Urinary bladder (tissue), 4 donors: Measurements from ENCODE around the gene IRAK2. TPM values are rescaled to one million over a fixed set of nuclear protein-coding genes. Genes with fewer than 3 reads are reported as not detected.

Experiments
- DNase-seq: peaks from one replicate; pipeline ENCODE4 v3.0.0-alpha.2; 2015; ENCODE audit errors: extremely low spot score
- H3K27ac ChIP-seq: one replicate; pipeline ENCODE4 v1.5.1; 2013; ENCODE audit warnings: low read depth, mild to moderate bottlenecking, moderate library complexity
- H3K36me3 ChIP-seq: one replicate; pipeline ENCODE4 v1.6.1; 2013; ENCODE audit warnings: mild to moderate bottlenecking, moderate library complexity; ENCODE audit not compliant: insufficient read depth
- H3K4me1 ChIP-seq: one replicate; pipeline ENCODE4 v1.6.1; 2013; ENCODE audit warnings: mild to moderate bottlenecking, moderate library complexity; ENCODE audit not compliant: insufficient read depth
- H3K4me3 ChIP-seq: one replicate; pipeline ENCODE4 v1.5.1; 2013; ENCODE audit warnings: low read depth, low read length
- WGBS: extraction: QIAGEN DNeasy Blood & Tissue Kit; methylation state at CpG from one replicate; pipeline ENCODE4 v1.1.7; 2013; 5-methylcytosine and 5-hydroxymethylcytosine counted together
- polyA plus RNA-seq: library from polyadenylated mRNA; stranded (reverse); fragments of 200-250 nt; gene quantifications from one replicate; pipeline ENCODE4 v1.2.3, GENCODE V29; 2013
- small RNA-seq: library from RNA; depleted of rRNA; stranded (forward); fragments of <200 nt; gene quantifications from one replicate; pipeline ENCODE3, GENCODE V24; 2014
- total RNA-seq: library from RNA; depleted of rRNA; stranded (reverse); fragments of >200 nt; gene quantifications from one replicate; pipeline ENCODE4 v1.2.3, GENCODE V29; 2014
- donor health status: healthy with polysubstance abuse.
- donor health status: healthy.

IRAK2 gene
- total and polyA plus RNA-seq, 2 donors, result 2.9 to 4.1 TPM

- no peak for DNase-seq
- Histone ChIP-seq H3K4me1 (no peaks in the 10 kb centered on the region), H3K36me3 (no peaks in the 10 kb centered on the region), H3K4me3 (no peak overlapping the region), H3K27ac (no peak overlapping the region)
- whole genome bisulfite sequencing, result 92% methylated on average over 12 of the region's 12 CpGs
Measured at GRCh38 chr3:10287936-10288574, 123.3 kb downstream of the IRAK2 start.

GRCh38 chr3:10288575-10288960 is 123.8 kb downstream of the IRAK2 start:
- H3K36me3 ChIP-seq, result no peaks in the 10 kb centered on the region
- 96% methylated on average over 11 of the region's 11 CpGs for WGBS
- H3K4me1 ChIP-seq, result no peaks in the 10 kb centered on the region
- DNase-seq, result no peak
- H3K27ac ChIP-seq, result no peak overlapping the region
- no peak overlapping the region for H3K4me3 ChIP-seq

- H3K4me3 ChIP-seq, result no peak overlapping the region
- H3K27ac ChIP-seq, result no peak overlapping the region
- H3K4me1 ChIP-seq, result no peaks in the 10 kb centered on the region
- H3K36me3 ChIP-seq, result no peaks in the 10 kb centered on the region
- no peak for DNase-seq
- 87% methylated on average over 9 of the region's 9 CpGs for WGBS
Measured at GRCh38 chr3:10289077-10289476, 124.4 kb downstream of the IRAK2 start.

- no peaks in the 10 kb centered on the region for H3K4me1 ChIP-seq
- DNase-seq, result no peak
- H3K36me3 ChIP-seq, result no peaks in the 10 kb centered on the region
- no peak overlapping the region for H3K4me3 ChIP-seq
- WGBS, result 84% methylated on average over 9 of the region's 9 CpGs
- H3K27ac ChIP-seq, result no peak overlapping the region
Measured at GRCh38 chr3:10289787-10290355, 125.2 kb downstream of the IRAK2 start.

GRCh38 chr3:10290481-10291176 is 125.9 kb downstream of the IRAK2 start:
- DNase-seq, result no peak
- Histone ChIP-seq H3K4me3 (no peak overlapping the region), H3K27ac (no peak overlapping the region), H3K4me1 (no peaks in the 10 kb centered on the region), H3K36me3 (no peaks in the 10 kb centered on the region)
- WGBS, result 60% methylated on average over 18 of the region's 18 CpGs

GRCh38 chr3:10291641-10292040 is 126.9 kb downstream of the IRAK2 start:
- no peak overlapping the region for H3K27ac ChIP-seq
- H3K4me3 ChIP-seq, result no peak overlapping the region
- peaks cover 2% of the 10 kb centered on the region for H3K36me3 ChIP-seq
- no peak for DNase-seq
- no peaks in the 10 kb centered on the region for H3K4me1 ChIP-seq
- 94% methylated on average over 6 of the region's 6 CpGs for WGBS

- Histone ChIP-seq H3K4me1 (no peaks in the 10 kb centered on the region), H3K36me3 (peaks cover 3% of the 10 kb centered on the region), H3K27ac (no peak within 1 kb of the TSS), H3K4me3 (no peak within 1 kb of the TSS)
- DNase-seq, result no peak
- whole genome bisulfite sequencing, result 64% methylated on average over 12 of the region's 12 CpGs
Measured at GRCh38 chr3:10292505-10293419, 128.0 kb downstream of the IRAK2 start, which contains the start of gene GHRL. GHRL (minus strand) TSS chr3:10292947; CDS start chr3:10290180, 2,767 bp downstream.

Small RNA genes lying within 50 kb of the gene (small RNA-seq; reads per million reads assigned to genes)
- not detected for gene RF02126

Other genes starting within 250 kb of the IRAK2 start
- 24.7 TPM for gene IL17RC, start 247.8 kb upstream of the IRAK2 start, total RNA-seq
- 72.5 TPM for gene IL17RC, start 247.8 kb upstream of the IRAK2 start, polyA plus RNA-seq
- gene CRELD1, start 231.1 kb upstream of the IRAK2 start, total RNA-seq, result 22.9 TPM
- 72.3 TPM for gene CRELD1, start 231.1 kb upstream of the IRAK2 start, polyA plus RNA-seq
- 0.95 TPM for gene PRRT3, start 212.5 kb upstream of the IRAK2 start, total RNA-seq
- 2.8 TPM for gene PRRT3, start 212.5 kb upstream of the IRAK2 start, polyA plus RNA-seq
- gene EMC3, start 178.1 kb upstream of the IRAK2 start, total RNA-seq, result 45.2 TPM
- gene EMC3, start 178.1 kb upstream of the IRAK2 start, polyA plus RNA-seq, result 117 TPM
- gene FANCD2, start 138.5 kb upstream of the IRAK2 start, total RNA-seq, result 12.1 TPM
- 1.7 TPM for gene FANCD2, start 138.5 kb upstream of the IRAK2 start, polyA plus RNA-seq
- gene FANCD2OS, start 56.7 kb upstream of the IRAK2 start, total RNA-seq, result not detected
- not detected for gene FANCD2OS, start 56.7 kb upstream of the IRAK2 start, polyA plus RNA-seq
- gene BRK1, start 49.2 kb upstream of the IRAK2 start, total RNA-seq, result 82.3 TPM
- 252 TPM for gene BRK1, start 49.2 kb upstream of the IRAK2 start, polyA plus RNA-seq
- 50.0 TPM for gene VHL, start 23.1 kb upstream of the IRAK2 start, total RNA-seq
- gene VHL, start 23.1 kb upstream of the IRAK2 start, polyA plus RNA-seq, result 21.7 TPM
- 11.3 TPM for gene TATDN2, start 83.5 kb downstream of the IRAK2 start, total RNA-seq
- gene TATDN2, start 83.5 kb downstream of the IRAK2 start, polyA plus RNA-seq, result 21.7 TPM
- gene GHRL, start 128.0 kb downstream of the IRAK2 start, total RNA-seq, result not detected
- 0.11 TPM for gene GHRL, start 128.0 kb downstream of the IRAK2 start, polyA plus RNA-seq
- 92.7 TPM for gene SEC13, start 156.2 kb downstream of the IRAK2 start, total RNA-seq
- gene SEC13, start 156.2 kb downstream of the IRAK2 start, polyA plus RNA-seq, result 89.7 TPM